CD4-positive, alpha-beta T cell (primary cell): ENCODE results near the gene ABCC2. TPM values are rescaled to one million over a fixed set of nuclear protein-coding genes. Genes with fewer than 3 reads are reported as not detected.

Source experiments
- ATAC-seq: fragments of 200-7000 bp; cut with Tn5 transposase; one replicate; pipeline ENCODE4 v1.10.0; 2022; ENCODE audit warnings: mild to moderate bottlenecking; ENCODE audit not compliant: poor library complexity
- CTCF ChIA-PET: fragments of 350-600 bp; sonication (Branson Sonifier 250); formaldehyde crosslinking; loops from one replicate; lab custom pipeline; 2021; ENCODE audit warnings: antibody characterized with exemption, inconsistent platforms; lab: Charles Lee
- POLR2A ChIA-PET: fragments of 350-600 bp; sonication (Branson Sonifier 250); formaldehyde crosslinking; loops from one replicate; lab custom pipeline; 2021; ENCODE audit warnings: antibody characterized with exemption, inconsistent platforms; lab: Charles Lee
- DNase-seq, 14 experiments: peaks; one replicate each; pipeline ENCODE4 v3.0.0-alpha.2; 2013 to 2020; ENCODE audit warnings: mixed read lengths in 2 of 14
- H3K27ac ChIP-seq, 2 donors: one replicate each; pipeline versions ENCODE4 v1.5.1 to v1.7.0; 2013; ENCODE audit warnings: low read length in 2 of 2, low read depth in 1 of 2, mild to moderate bottlenecking in 1 of 2
- H3K27me3 ChIP-seq, 2 experiments: 1 replicate in 1 of 2; 2 replicates in 1 of 2; pipeline versions ENCODE4 v1.6.1 to v1.7.0; 2013; ENCODE audit warnings: low read length in 2 of 2, control low read depth in 1 of 2, mild to moderate bottlenecking in 1 of 2, moderate library complexity in 1 of 2; ENCODE audit not compliant: insufficient read depth in 2 of 2, control insufficient read depth in 1 of 2
- H3K36me3 ChIP-seq: one replicate; pipeline ENCODE4 v1.6.1; 2013; ENCODE audit warnings: low read length, control low read depth; ENCODE audit not compliant: insufficient read depth
- H3K4me1 ChIP-seq: one replicate; pipeline ENCODE4 v1.6.1; 2013; ENCODE audit warnings: low read length, control low read depth; ENCODE audit not compliant: insufficient read depth
- H3K4me3 ChIP-seq: one replicate; pipeline ENCODE4 v1.5.1; 2013; ENCODE audit warnings: mild to moderate bottlenecking, low read length, moderate library complexity
- H3K9me3 ChIP-seq, 2 experiments: 1 replicate in 1 of 2; 2 replicates in 1 of 2; pipeline versions ENCODE4 v1.6.1 to v1.7.0; 2013; ENCODE audit warnings: low read length in 2 of 2, mild to moderate bottlenecking in 2 of 2, control low read depth in 1 of 2, moderate library complexity in 1 of 2; ENCODE audit not compliant: control insufficient read depth in 1 of 2, insufficient read depth in 1 of 2
- H3K27ac Mint-ChIP-seq: one replicate; pipeline ENCODE4 v1.8.0; 2020; ENCODE audit warnings: mixed read lengths
- H3K27me3 Mint-ChIP-seq: one replicate; pipeline ENCODE4 v1.8.0; 2021; ENCODE audit warnings: mixed read lengths
- H3K36me3 Mint-ChIP-seq: one replicate; pipeline ENCODE4 v1.8.0; 2021; ENCODE audit warnings: low read depth, mixed read lengths
- H3K4me1 Mint-ChIP-seq: one replicate; pipeline ENCODE4 v1.8.0; 2021; ENCODE audit warnings: low read depth, mixed read lengths
- H3K4me3 Mint-ChIP-seq: one replicate; pipeline ENCODE4 v1.8.0; 2020; ENCODE audit warnings: mild to moderate bottlenecking, mixed read lengths
- H3K9me3 Mint-ChIP-seq: one replicate; pipeline ENCODE4 v1.8.0; 2020; ENCODE audit warnings: mixed read lengths
- CTCF ChIP-seq: fragments of 200-600 bp; IDR thresholded peaks from one replicate; pipeline ENCODE4 v1.8.0; 2022; ENCODE audit warnings: antibody characterized with exemption, mild to moderate bottlenecking
- intact Hi-C, 2 experiments: fragments of 100-400 bp; cut with DNase I in 1 of 2; cut with micrococcal nuclease in 1 of 2; formaldehyde crosslinking; loops; one replicate each; pipeline versions ENCODE4 v1.15.1 to v1.9.0; 2023 to 2025; cut with DNase I, micrococcal nuclease
- total RNA-seq, 174 experiments: library from RNA in 2 of 174; stranded (reverse) in 2 of 174; gene quantifications; one replicate each; pipeline ENCODE4 v1.2.3 and lab custom pipeline; 2021 to 2026

ABCC2 gene
- total RNA-seq, 2 experiments from 2014 or later, result 3.0 to 3.4 TPM

GRCh38 chr10:99812177-99812576, 29.7 kb downstream of the ABCC2 start:
- Histone ChIP-seq H3K9me3 (no peaks in the 10 kb centered on the region), H3K27me3 (no peaks in the 10 kb centered on the region), H3K36me3 (no peaks in the 10 kb centered on the region), H3K4me1 (no peaks in the 10 kb centered on the region), H3K4me3 (no peak overlapping the region), H3K27ac (no peak overlapping the region)
- peaks cover 2% of the 10 kb centered on the region for H3K36me3 Mint-ChIP-seq
- ChIA-PET POLR2A (no interaction called here), CTCF (no interaction called here)
- TF ChIP-seq CTCF, result no peak
- no peaks in the 10 kb centered on the region for H3K9me3 Mint-ChIP-seq
- H3K27me3 Mint-ChIP-seq, result no peaks in the 10 kb centered on the region
- intact Hi-C loops, result no loop called here
- no peaks in the 10 kb centered on the region for H3K4me1 Mint-ChIP-seq
- ATAC-seq (no peak), DNase-seq (no peak)
- H3K4me3 Mint-ChIP-seq, result no peak overlapping the region
- no peak overlapping the region for H3K27ac Mint-ChIP-seq

- CTCF ChIA-PET, result no interaction called here
- H3K27ac Mint-ChIP-seq, result no peak overlapping the region
- H3K36me3 ChIP-seq, result no peaks in the 10 kb centered on the region
- no peak overlapping the region for H3K27ac ChIP-seq
- H3K36me3 Mint-ChIP-seq, result peaks cover 8% of the 10 kb centered on the region
- POLR2A ChIA-PET, result no interaction called here
- no peaks in the 10 kb centered on the region for H3K27me3 Mint-ChIP-seq
- H3K9me3 Mint-ChIP-seq, result no peaks in the 10 kb centered on the region
- DNase-seq, result no peak
- intact Hi-C loops, result no loop called here
- no peak for TF ChIP-seq CTCF
- H3K4me1 Mint-ChIP-seq, result no peaks in the 10 kb centered on the region
- no peak overlapping the region for H3K4me3 ChIP-seq
- no peaks in the 10 kb centered on the region for H3K9me3 ChIP-seq
- no peaks in the 10 kb centered on the region for H3K27me3 ChIP-seq
- no peak overlapping the region for H3K4me3 Mint-ChIP-seq
- no peak for ATAC-seq
- no peaks in the 10 kb centered on the region for H3K4me1 ChIP-seq
Measured at GRCh38 chr10:99814143-99814542, 31.7 kb downstream of the ABCC2 start.

GRCh38 chr10:99815621-99816020, 33.2 kb downstream of the ABCC2 start:
- ChIA-PET POLR2A (no interaction called here), CTCF (no interaction called here)
- Mint-ChIP-seq H3K4me1 (no peaks in the 10 kb centered on the region), H3K27me3 (no peaks in the 10 kb centered on the region), H3K4me3 (no peak overlapping the region), H3K9me3 (no peaks in the 10 kb centered on the region), H3K27ac (no peak overlapping the region), H3K36me3 (peaks cover 12% of the 10 kb centered on the region)
- no peaks in the 10 kb centered on the region for H3K27me3 ChIP-seq
- H3K36me3 ChIP-seq, result no peaks in the 10 kb centered on the region
- no peaks in the 10 kb centered on the region for H3K9me3 ChIP-seq
- H3K4me1 ChIP-seq, result no peaks in the 10 kb centered on the region
- H3K27ac ChIP-seq, result no peak overlapping the region
- ATAC-seq, result no peak
- no peak for TF ChIP-seq CTCF
- no peak overlapping the region for H3K4me3 ChIP-seq
- DNase-seq, result no peak
- intact Hi-C loops, result no loop called here
